ENCODE results near the gene CCDC68. TPM values are rescaled to one million over a fixed set of nuclear protein-coding genes. Genes with fewer than 3 reads are reported as not detected.

The CCDC68 gene
- total RNA-seq, 6 experiments from 2014 or later: 0.05 to 0.40 (median 0.14) TPM

DNA sequence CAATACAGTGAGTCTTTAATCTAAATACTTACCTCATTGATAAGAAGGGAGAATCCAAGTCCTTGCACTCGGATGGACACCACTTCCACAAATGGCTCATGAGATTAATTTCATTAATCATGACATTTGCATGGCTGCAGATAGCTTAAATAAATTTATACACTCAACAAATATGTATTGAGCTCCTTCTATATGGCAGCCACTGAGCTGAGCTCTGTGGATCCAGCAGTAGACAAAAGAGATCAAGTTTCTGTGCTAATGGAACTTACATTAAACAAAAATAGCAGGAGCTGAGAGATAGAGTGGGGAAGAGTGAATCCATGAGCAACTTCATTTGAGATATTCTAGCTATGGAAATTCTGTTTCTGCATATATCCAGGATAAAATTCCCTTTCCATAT is 86.6 kb downstream of the CCDC68 start:
- Mint-ChIP-seq H3K9me3 (no peaks in the 10 kb centered on the region), H3K4me1 (ENCODE audit: low read depth) (no peaks in the 10 kb centered on the region; the same call in 1 of the 2 replicates), H3K27me3 (ENCODE audit: insufficient read depth) (no peaks in the 10 kb centered on the region; the same call in 1 of the 2 replicates), H3K27ac (no peak overlapping the region), H3K36me3 (ENCODE audit: low read depth) (no peaks in the 10 kb centered on the region), H3K4me3 (no peak overlapping the region)
- no peak for DNase-seq
- TF ChIP-seq, protein P1, sequence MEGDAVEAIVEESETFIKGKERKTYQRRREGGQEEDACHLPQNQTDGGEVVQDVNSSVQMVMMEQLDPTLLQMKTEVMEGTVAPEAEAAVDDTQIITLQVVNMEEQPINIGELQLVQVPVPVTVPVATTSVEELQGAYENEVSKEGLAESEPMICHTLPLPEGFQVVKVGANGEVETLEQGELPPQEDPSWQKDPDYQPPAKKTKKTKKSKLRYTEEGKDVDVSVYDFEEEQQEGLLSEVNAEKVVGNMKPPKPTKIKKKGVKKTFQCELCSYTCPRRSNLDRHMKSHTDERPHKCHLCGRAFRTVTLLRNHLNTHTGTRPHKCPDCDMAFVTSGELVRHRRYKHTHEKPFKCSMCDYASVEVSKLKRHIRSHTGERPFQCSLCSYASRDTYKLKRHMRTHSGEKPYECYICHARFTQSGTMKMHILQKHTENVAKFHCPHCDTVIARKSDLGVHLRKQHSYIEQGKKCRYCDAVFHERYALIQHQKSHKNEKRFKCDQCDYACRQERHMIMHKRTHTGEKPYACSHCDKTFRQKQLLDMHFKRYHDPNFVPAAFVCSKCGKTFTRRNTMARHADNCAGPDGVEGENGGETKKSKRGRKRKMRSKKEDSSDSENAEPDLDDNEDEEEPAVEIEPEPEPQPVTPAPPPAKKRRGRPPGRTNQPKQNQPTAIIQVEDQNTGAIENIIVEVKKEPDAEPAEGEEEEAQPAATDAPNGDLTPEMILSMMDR (IDR thresholded peaks at IDR 0.05): no peak

DNA sequence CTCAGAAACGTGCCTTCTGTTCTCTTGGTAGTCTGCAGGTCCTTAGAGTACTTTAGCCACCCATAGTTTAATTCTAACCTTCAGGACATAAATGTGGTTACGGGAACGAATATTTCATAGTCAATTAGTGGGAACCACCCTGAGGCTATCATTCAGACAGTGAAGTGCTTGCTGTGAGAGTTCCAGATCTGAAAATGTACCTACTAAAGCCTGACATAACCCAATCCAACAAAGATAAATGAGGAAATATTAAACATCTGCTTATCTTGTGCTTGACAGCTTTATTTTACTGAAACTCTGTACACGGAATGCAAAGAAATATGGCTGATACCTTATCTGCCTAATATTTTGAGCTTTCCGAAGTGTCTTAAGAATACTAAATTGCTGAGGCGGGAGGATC is 88.0 kb downstream of the CCDC68 start:
- H3K27ac Mint-ChIP-seq: no peak overlapping the region

DNA sequence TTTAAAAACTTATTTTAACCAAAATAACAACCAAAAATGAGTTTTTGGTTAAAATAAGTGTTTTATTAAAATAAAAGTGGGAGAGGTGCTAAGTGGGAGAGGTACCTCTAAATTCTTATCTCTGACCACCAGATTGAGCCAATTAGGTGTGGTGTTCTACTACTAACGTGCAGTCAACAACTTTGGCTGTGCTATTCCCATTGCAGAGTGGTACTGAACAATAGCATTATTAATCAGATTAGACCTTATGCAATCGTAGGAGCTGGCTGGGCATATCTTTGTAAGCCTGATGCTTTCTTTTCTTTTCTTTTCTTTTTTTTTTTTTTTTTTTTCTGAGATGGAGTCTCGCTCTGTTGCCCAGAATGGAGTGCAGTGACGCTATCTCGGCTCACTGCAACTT is 92.1 kb downstream of the CCDC68 start:
- H3K9me3 Mint-ChIP-seq: no peaks in the 10 kb centered on the region
- no peak for DNase-seq
- TF ChIP-seq, protein P1 (IDR thresholded peaks at IDR 0.05): no peak
- H3K27me3 Mint-ChIP-seq (ENCODE audit: insufficient read depth): no peaks in the 10 kb centered on the region
- no peak overlapping the region for H3K4me3 Mint-ChIP-seq
- no peak overlapping the region for H3K27ac Mint-ChIP-seq
- no peaks in the 10 kb centered on the region for H3K4me1 Mint-ChIP-seq (ENCODE audit: low read depth)
- no peaks in the 10 kb centered on the region for H3K36me3 Mint-ChIP-seq (ENCODE audit: low read depth)

More for the DNA sequence above, 88.0 kb downstream of the CCDC68 start:
- Mint-ChIP-seq H3K4me1 (ENCODE audit: low read depth) (no peaks in the 10 kb centered on the region), H3K9me3 (no peaks in the 10 kb centered on the region), H3K36me3 (ENCODE audit: low read depth) (no peaks in the 10 kb centered on the region), H3K27me3 (ENCODE audit: insufficient read depth) (no peaks in the 10 kb centered on the region; the same call in 1 of the 2 replicates), H3K4me3 (no peak overlapping the region)
- TF ChIP-seq, protein P1 (IDR thresholded peaks at IDR 0.05): no peak
- DNase-seq: no peak

GRCh38 chr18:54860941-54861340 is 98.3 kb downstream of the CCDC68 start:
- TF ChIP-seq, protein P1 (IDR thresholded peaks at IDR 0.05): no peak
- DNase-seq: no peak
- H3K36me3 Mint-ChIP-seq (ENCODE audit: low read depth): no peaks in the 10 kb centered on the region
- H3K27ac Mint-ChIP-seq: no peak overlapping the region
- no peak overlapping the region for H3K4me3 Mint-ChIP-seq
- no peaks in the 10 kb centered on the region for H3K4me1 Mint-ChIP-seq (ENCODE audit: low read depth)
- H3K27me3 Mint-ChIP-seq (ENCODE audit: insufficient read depth): no peaks in the 10 kb centered on the region
- H3K9me3 Mint-ChIP-seq: no peaks in the 10 kb centered on the region

DNA sequence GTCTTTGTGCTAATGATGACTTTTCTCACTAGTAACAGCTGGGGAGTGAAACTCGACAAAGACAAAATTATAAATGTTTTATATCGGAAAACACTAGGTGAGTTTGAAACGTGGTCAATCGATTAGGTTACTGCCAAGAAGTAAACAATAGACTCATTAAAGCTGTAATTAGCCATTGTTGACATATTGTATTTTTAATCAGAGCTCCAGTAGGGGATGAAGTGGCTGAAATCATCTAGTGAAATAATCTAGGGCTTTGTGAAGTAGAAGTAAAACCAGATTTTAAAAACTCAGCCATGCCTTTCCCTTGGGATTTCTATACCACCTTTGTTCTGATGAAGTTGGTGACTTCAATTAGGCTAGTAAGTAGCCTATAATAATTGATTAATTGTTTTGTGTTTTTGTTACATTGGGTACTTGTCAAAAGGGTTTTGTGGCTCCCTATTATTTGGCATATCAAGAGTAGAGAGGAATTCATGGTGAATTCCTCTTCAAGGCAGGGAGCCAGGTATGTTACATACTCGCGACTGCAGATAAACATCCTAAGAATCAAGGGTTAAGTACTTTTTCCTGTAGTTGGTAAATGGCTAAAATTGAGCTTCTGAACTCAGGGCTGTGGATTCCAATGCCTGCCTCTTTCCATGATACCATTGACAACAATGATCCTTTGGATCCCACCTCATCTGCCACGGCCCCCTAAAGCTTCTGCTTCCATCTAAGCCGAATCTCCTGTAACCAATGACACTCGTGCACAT is 99.4 kb downstream of the CCDC68 start:
- no peaks in the 10 kb centered on the region for H3K9me3 Mint-ChIP-seq
- no peak overlapping the region for H3K27ac Mint-ChIP-seq
- no peaks in the 10 kb centered on the region for H3K4me1 Mint-ChIP-seq (ENCODE audit: low read depth)

More for the DNA sequence above, 99.4 kb downstream of the CCDC68 start:
- TF ChIP-seq, protein P1 (IDR thresholded peaks at IDR 0.05): no peak
- H3K27me3 Mint-ChIP-seq (ENCODE audit: insufficient read depth): no peaks in the 10 kb centered on the region
- no peak overlapping the region for H3K4me3 Mint-ChIP-seq
- no peaks in the 10 kb centered on the region for H3K36me3 Mint-ChIP-seq (ENCODE audit: low read depth)
- no peak for DNase-seq
